NCI-H2081 (cell line): ENCODE data around the gene MAX.
A peak's percentile ranks its signal among the peaks of the same experiment; 100 is the strongest.
"Not testable (repeated sequence)": the region's sequence is repeated elsewhere in the genome, so short reads cannot be mapped to it uniquely, and the experiment has no call there.

ENCODE experiments used
- DNase-seq, 2 experiments: peaks; one replicate each; lab custom pipeline; 2025; lab: John Stamatoyannopoulos, UW

MAX gene

GRCh38 chr14:65034021-65034420, 68.3 kb downstream of the MAX start:
- DNase-seq, result no peak

GRCh38 chr14:65033181-65033580, 69.1 kb downstream of the MAX start:
- no peak for DNase-seq

DNA sequence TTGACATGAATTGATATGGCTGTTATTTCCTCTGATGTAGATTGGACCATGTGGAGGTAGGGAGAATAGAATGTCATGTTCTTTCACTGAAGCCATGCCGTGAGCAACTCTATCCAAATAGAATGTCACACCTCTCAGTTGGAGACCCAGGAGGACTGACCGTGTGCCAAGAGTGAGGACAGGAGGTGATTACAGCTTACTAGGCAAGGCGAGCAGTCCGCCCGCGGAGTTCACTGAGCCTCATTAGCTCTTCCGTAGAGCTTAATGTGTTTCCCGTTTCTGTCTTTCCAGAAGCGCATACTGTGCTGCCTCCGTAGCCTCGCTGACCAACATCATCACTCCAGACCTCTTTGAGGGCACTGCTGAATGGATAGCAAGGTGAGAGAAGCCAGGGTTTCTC, 70.0 kb downstream of the MAX start:
- DNase-seq, result peak; percentile 66 to 89

GRCh38 chr14:65031321-65031720, 71.0 kb downstream of the MAX start:
- DNase-seq, result not testable (repeated sequence)

- DNase-seq, result no peak
These were observed 73.4 kb downstream of the MAX start for GRCh38 chr14:65028937-65029336.

GRCh38 chr14:65027127-65027799, 75.1 kb downstream of the MAX start:
- no peak for DNase-seq

GRCh38 chr14:65026526-65026925, 75.8 kb downstream of the MAX start:
- DNase-seq, result no peak

- DNase-seq, result no peak
These were observed 76.5 kb downstream of the MAX start for GRCh38 chr14:65025818-65026217.
